Lower leg skin (tissue), 4 donors: ENCODE results near the gene TRABD2A. TPM values are rescaled to one million over a fixed set of nuclear protein-coding genes. Genes with fewer than 3 reads are reported as not detected.

ENCODE experiments used
- total RNA-seq, 4 donors: library from RNA; depleted of rRNA; stranded (reverse); fragments of >200 nt; gene quantifications; one replicate each; pipeline ENCODE4 v1.1.0, GENCODE V29; 2016

TRABD2A gene
- total RNA-seq, 4 donors from 2014 or later = 0.17 to 2.1 (median 1.5) TPM; not detected in 1

Other genes with a start within 250 kb of the TRABD2A start
- 1,000 to 10,000 TPM in 2 of 4 donors, 100 to 1,000 TPM in 2; 774 to 1,415 (median 1,103) TPM for gene TMSB10, start 24.6 kb upstream of the TRABD2A start, total RNA-seq
- gene KCMF1, start 90.1 kb upstream of the TRABD2A start, total RNA-seq = 10 to 100 TPM; 35.2 to 51.7 (median 39.9) TPM